HuH-7.5 (cell line): ENCODE measurements around the gene SLC7A10.
"Not testable (repeated sequence)": the region's sequence is repeated elsewhere in the genome, so short reads cannot be mapped to it uniquely, and the experiment has no call there.

Experiments used
- DNase-seq: peaks from one replicate; pipeline ENCODE4 v3.0.0; 2011; ENCODE audit warnings: low spot score

Gene SLC7A10

DNA sequence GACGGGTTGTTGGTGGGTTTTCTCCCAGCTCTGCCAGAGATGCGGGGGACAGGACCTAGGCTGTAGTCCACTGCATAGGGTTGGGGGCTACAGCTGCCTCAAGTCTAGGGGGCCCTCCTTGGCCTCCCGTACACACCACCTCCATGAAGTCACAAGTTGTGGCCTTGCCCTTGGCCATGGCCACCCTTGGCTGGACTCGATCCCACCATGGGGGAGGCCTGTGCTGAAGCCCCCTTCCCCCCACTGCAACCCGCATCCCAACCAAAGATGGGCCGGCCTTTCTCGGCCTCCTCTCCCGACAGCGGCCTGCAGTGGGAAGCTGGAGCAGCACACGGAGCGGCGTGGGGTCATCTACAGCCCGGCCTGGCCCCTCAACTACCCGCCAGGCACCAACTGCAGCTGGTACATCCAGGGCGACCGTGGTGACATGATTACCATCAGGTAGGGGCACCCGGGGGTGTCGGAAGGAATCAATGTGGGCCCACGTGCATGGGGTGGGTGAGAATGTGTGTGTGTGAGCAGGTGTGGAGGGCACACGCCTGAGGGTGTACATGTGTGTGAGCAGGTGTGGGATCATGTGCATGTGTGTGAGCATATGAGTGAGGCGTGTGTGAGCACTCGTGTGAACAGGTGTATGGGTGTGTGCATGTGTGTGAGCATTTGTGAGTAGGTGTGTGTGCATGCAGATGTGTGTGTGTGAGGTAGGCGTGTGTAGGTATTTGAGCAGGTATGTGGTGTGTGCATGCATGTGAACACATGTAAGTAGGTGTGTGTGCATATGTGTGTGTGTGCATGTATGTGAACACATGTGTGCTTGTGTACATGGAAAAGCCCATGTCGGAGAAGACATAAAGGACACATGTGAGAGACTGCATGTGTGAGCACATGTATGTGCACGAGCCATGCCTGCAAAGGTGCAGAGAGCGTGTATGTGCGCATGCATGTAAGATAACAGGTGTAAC is 22.8 kb downstream of the SLC7A10 start:
- peak; percentile 12 for DNase-seq

DNA sequence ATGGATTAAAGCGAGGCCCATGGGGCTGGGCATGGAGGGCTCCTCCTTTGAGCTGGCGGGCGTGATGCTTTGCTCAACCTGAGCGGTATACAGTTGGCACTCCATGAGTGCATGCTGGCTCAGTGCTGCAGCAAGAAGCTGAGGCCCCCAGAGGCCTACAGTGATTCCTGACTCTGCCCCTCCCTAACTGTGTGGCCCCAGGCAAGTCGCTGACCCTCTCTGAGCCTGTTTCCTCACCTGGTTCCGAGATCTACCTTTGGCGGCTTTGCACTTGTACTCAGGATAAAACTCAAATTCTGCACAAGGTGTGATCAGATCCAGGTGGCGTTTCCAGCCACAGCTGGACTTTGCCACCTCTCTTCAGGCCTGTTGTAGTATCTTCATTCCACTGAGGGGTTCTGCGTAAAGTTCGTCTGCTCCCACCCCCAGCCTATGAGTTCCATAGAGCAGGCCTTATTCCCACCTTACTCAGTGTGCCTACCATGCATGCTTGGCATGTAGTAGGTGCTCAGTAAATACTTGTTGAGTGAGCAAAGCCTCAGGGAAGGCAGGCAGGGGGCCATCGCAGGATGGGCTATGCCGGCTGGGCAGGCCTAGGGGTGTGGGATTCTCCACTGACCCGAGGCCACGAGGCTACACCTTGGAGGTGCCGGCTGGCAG is 23.6 kb downstream of the SLC7A10 start:
- DNase-seq = peak; percentile 21

DNA sequence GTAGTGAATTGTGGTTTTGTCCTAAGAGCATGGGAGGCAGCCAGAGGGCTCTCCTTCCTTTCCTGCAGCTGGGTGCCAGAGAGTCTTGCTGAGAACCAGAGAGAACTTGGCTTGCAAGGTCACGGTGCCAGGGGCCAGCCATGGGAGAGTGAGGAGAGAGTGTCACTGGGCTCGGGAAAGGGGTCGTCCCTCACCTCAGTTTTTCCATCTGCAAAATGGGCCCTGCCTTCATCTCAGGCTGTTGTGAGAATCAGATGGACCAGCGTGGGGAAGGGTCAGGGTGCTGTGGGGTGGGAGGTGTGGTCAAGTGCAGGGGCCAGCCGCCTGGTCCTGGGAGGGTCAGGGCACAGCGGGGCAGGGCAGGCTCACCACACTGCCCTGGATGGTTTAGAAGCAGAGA is 24.2 kb downstream of the SLC7A10 start:
- DNase-seq = peak; percentile 14

DNA sequence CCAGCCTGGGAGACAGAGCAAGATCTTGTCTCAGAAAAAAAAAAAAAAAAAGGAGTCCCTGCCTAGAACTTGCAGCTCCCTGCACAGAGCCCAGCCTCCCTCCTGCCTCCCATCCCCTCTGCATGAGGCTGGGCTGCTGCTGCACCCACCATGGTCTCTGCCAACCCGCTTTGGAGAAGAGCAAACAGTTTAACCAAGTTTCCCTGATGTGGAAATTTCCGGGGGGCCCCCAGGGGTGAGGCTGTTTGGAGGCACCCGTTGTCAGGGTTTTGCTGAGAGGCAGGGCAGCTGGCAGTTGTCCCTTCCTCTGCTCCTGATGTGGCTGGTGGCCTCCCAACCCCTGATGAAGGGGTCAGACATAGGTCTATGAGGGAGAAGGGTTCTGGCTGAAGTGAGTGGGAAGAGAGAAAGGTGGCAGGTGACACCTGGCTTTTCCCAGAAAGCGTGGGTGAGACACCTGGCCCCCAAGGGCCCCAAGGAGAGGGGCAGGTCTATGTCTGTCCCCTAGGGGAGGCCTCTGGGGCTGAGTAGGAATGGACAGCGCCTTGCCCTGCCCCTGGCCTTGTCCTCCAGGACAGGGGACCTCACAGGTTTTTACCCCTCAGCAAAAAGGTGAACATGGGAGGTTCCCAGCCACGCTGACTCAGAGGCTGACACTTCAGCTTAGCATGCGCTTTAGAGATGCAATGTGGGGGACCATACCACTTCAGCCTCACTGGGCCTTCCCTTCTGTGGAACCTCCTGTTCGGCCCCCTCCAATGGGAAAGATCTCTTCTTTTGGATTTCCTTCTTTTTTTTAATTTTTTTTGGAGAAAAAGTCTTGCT is 26.0 kb downstream of the SLC7A10 start:
- DNase-seq = peak; percentile 13

- peak; percentile 9 for DNase-seq
Measured at GRCh38 chr19:33198169-33198568, 27.5 kb downstream of the SLC7A10 start.

DNA sequence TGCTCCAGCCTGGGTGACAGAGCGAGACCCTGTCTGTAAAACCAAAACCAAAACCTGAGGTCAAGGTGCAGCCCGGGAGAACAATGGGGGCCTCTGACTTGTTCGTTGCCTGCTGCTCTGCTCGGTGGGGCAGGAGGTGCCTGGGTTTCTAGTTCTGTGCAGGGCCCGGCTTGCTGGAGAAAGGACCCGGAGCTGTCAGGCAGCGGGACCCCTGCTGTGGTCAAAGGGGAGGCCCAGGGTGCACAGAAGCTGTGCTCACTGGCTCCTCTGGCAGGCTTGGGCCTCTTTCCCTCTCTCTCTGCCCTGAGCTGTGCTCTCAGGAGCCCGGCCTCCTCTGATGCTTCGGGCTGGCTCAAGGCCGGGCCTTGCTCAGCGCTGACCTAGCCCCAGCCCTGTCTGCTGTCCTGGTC is 28.1 kb downstream of the SLC7A10 start:
- peak; percentile 5 for DNase-seq

DNA sequence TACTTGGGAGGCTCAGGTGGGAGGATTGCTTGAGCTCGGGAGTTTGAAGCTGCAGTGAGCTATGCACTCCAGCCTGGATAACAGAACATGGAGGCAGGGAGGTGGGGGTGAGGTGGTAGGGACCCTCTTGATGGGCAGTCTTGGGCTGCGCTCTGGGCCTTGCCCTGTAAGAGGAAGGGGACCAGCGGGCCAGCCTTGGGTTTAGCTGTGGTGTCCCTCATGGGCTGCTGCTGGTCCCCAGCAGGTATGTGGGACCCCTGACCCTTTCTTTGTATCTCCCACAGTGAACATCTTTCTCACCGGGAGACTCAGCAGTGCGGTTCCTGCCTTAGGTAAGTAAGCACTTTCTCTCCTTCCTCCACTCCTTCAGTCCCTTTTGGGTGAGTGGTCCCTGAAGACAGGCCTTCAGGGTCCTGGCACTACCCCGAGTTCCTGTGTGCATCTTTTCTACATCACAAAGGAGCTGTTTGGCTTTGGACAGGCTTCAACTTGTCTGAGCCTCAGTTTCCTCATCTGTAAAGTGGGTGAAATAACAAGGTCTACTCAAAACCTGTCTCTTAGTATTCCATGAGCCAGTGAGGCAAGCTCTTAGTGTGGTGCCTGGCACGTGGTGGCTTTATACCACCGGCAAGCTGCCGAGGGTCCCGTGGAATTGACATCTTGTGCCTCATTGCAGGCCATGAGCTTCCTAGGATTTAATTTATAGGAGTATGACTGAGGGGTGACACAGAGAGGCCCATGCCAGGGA is 29.0 kb downstream of the SLC7A10 start:
- DNase-seq = peak; percentile 2

DNA sequence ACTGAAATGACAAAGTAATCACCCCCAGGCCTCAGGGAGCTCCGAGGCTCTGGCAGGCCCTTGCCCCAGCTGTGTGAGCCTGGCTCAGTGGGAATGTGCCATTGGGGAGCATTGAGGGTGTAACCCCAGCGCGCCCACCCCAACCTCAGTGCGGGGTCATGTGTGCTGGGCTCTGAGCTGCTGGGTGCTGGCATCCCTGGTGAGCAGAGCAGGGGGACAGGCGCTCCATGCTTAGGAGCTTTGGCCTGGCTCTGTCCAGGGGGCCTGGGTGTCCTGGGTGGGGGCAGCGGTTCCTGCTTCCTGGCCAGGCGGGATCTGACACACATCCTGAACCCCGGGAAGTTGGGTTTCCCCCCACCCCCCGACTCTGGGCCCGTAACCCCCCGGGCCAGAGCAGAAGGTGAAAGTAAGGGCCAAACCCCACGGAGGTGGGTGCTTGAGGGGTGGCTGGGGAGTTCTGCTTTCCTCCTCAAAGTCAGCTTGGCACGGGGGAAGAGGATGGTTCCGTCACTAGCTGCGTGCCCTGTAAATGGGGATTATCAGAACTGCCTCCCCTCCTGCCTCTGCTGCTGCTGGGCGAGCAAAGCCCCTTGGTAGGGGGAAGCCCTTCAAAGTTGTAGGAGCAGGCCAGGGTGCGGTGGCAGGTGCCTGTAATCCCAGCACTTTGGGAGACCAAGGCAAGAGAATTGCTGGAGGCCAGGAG is 29.9 kb downstream of the SLC7A10 start:
- DNase-seq = no peak

GRCh38 chr19:33194886-33195644 is 30.6 kb downstream of the SLC7A10 start:
- DNase-seq = peak; percentile 78

DNA sequence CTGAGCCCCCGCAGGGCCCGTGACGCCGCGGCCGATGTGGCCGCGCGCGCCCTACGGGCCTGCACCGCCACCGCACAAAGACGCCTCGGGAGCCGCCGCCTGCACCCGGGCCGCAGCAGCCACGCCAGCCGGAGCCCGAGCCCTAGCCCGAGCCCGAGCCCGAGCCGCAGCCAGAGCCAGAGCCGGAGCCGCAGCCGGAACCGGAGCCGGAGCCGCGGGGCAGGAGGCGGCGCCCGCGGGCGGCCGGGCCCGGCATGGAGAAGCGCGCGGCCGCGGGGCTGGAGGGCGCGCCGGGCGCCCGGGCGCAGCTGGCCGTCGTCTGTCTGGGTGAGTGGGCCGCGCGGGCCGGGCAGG is 31.1 kb downstream of the SLC7A10 start:
- DNase-seq = peak; percentile 41

DNA sequence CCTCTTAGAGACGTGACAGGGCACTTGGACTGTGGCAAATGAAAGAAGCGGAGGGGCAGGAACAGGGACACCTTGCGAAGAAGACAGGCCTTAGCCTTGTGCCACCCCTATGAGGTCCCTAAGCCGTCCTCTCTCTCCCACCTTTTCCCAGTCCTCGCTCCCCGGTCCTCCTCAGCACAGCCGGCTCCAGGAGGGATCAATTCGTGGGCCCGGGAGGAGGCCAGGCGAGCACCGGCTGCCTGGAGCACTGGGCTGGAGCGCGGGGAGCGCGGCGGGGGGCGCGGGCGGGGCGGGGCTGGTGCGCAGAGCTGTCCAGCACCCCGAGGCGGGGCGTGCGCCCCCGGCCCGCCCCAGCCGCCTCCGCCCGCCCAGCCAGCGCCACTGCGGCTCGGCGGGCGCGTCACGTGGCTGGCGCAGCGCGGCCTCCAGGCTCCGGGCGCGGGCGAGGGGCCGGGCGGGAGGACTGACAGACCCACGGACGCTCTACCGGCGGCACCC is 31.7 kb downstream of the SLC7A10 start, which contains the start of gene LRP3:
Gene LRP3 (plus strand): TSS at position 466 of the 498 bp plus-strand sequence. CDS start 456 bp downstream, outside the sequence.
- DNase-seq = peak; percentile 72

DNA sequence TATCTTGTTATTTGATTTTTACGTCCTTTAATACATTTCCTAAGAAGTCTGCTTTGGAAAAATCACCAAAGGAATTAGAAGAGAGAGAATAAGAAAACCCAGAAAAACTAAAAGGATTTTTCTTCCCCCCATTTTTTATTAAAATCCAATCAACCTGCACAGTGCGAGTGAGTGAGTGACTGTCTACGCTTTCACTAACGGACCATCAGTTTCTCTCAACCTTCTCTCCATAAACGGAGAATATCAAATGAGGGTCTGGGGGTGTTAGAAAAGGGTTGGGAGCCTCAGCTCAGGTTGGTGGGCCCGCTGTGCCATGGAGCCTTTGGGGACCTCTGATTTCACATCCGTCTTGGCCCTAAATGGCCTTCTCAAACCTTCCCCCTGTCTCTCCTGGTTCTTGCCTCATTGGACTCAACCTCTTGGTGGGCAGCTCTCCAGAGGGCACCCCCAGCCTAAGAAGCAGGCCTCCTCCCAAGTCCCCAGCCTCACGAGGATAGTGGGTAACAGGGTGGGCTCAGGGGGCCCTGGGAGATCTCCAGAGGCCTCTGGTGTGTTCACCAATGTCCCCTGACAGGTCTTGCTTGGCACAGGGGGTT is 32.3 kb downstream of the SLC7A10 start:
- peak; percentile 16 for DNase-seq

GRCh38 chr19:33192010-33192409 is 33.6 kb downstream of the SLC7A10 start:
- no peak for DNase-seq

DNA sequence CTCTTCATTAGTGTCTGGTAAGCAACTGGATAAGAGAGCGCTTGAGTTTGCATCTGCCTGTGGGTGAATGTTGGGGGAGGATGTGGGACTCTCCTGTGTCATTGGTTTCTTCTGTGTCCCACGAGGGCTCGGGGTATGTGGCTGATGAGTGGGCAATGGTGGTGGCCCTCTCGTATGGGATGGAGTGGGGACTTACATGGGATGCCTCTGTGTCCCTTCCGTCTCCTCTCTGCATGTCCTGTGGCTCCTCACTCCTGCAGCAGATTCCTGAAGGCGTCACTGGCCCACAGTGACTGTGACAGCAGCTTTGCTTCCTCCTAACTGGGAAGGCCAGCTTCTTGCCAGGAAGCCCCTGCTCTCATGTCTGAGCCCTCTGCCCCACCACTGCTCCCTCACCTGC is 34.1 kb downstream of the SLC7A10 start:
- no peak for DNase-seq

DNA sequence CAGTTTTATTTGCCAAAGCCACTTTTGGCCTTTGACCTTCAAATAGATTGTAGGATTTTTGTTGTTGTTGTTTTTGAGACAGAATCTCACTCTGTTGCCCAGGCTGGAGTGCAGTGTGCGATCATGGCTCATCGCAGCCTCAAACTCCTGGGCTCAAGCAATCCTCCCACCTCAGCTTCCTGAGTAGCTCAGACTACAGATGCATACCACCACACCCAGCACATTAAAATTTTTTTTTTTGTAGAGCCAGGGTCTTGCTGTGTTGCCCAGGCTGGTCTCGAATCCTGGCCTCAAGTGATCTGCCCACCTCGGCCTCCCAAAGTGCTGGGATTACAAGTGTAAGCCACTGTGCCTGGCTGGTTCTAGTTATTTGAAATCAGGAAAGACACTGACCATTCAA is 34.6 kb downstream of the SLC7A10 start:
- DNase-seq = not testable (repeated sequence)

- no peak for DNase-seq
Measured at GRCh38 chr19:33189453-33189852, 36.2 kb downstream of the SLC7A10 start.

DNA sequence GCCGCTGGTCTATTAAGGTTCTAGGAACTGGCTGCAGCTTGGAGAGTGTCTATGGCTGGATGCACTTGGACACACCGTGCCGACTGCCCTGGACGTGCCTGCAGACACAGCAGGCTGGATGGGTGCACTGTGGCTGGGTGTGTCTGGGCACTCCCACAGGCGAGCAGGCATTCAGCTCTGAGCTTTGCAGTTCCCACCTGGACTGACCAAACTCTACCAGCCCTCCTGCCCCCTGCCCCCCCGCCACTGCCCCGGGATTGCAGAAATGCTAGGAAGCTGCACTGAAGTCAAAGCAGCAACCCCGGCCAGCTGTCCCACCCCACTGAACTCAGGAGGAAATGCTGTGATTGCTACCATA is 38.5 kb downstream of the SLC7A10 start:
- DNase-seq = no peak

- DNase-seq = no peak
Measured at GRCh38 chr19:33186431-33187182, 39.0 kb downstream of the SLC7A10 start.

DNA sequence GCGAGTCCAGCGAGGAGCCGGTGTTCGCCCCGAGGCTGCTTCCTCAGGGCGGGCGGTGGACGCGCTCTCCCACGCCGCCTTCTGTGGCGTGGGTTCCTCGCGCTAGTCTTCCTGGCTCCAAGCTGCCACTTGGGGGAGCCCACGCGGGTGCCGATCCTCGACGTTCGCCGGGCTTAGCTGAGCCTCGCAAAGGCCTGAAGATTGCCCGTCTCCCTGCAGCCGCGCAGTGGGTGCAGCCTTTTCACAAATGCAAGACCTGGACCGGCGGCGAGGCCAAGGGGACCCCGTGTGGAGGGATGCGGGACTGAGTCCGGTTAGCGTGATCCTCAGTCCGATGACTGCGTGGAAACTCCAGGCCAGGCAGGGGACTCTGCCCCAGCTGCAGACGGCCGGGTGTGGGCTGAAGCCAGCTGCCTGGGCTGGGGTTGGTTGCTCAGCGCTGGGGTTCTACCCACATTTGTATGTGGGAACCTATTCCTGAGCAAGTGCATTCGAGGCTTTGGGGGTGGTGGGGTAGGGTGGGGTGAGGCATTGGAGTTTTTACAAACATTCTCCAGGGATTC is 48.2 kb downstream of the SLC7A10 start:
- DNase-seq = no peak
